DND-41 (cell line): ENCODE data around the gene AKTIP.

Source experiments
- EZH2 ChIP-seq: IDR thresholded peaks from 3 replicates; pipeline ENCODE4 v1.6.1; 2012; ENCODE audit warnings: borderline replicate concordance, low read depth, mild to moderate bottlenecking, moderate library complexity, low read length, inconsistent platforms; ENCODE audit not compliant: severe bottlenecking
- TF ChIP-seq, protein P1 (sequence below): IDR thresholded peaks from 2 replicates; pipeline ENCODE4 v1.5.1; 2012; ENCODE audit warnings: borderline replicate concordance, low read length, moderate library complexity, mild to moderate bottlenecking; ENCODE audit not compliant: poor library complexity, severe bottlenecking; ENCODE audit errors: extremely low read depth

DNA sequence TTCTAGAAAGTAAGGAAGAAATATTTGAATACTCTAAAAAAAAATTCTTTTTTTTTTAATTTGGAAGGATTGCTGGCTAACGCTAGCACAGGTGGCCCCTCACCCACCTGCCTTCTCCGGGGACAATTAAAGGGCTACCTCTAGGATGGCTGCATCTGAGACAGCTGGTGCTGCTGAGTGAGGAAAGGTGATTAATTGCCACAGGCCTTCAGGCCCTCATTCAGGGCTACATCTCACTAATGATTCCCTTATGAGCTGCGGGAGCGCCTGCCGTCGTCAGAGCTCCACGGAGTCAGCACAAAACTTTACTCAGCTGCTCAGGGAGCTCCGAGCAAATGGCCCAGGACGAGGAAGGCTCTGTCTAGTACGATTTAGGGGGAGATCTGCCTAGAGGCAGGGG, 27.0 kb upstream of the AKTIP start:
- TF ChIP-seq, protein P1, sequence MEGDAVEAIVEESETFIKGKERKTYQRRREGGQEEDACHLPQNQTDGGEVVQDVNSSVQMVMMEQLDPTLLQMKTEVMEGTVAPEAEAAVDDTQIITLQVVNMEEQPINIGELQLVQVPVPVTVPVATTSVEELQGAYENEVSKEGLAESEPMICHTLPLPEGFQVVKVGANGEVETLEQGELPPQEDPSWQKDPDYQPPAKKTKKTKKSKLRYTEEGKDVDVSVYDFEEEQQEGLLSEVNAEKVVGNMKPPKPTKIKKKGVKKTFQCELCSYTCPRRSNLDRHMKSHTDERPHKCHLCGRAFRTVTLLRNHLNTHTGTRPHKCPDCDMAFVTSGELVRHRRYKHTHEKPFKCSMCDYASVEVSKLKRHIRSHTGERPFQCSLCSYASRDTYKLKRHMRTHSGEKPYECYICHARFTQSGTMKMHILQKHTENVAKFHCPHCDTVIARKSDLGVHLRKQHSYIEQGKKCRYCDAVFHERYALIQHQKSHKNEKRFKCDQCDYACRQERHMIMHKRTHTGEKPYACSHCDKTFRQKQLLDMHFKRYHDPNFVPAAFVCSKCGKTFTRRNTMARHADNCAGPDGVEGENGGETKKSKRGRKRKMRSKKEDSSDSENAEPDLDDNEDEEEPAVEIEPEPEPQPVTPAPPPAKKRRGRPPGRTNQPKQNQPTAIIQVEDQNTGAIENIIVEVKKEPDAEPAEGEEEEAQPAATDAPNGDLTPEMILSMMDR = no peak
- no peak for TF ChIP-seq EZH2
